ENCODE results near the gene NR3C1.

- TF ChIP-seq, protein P1, sequence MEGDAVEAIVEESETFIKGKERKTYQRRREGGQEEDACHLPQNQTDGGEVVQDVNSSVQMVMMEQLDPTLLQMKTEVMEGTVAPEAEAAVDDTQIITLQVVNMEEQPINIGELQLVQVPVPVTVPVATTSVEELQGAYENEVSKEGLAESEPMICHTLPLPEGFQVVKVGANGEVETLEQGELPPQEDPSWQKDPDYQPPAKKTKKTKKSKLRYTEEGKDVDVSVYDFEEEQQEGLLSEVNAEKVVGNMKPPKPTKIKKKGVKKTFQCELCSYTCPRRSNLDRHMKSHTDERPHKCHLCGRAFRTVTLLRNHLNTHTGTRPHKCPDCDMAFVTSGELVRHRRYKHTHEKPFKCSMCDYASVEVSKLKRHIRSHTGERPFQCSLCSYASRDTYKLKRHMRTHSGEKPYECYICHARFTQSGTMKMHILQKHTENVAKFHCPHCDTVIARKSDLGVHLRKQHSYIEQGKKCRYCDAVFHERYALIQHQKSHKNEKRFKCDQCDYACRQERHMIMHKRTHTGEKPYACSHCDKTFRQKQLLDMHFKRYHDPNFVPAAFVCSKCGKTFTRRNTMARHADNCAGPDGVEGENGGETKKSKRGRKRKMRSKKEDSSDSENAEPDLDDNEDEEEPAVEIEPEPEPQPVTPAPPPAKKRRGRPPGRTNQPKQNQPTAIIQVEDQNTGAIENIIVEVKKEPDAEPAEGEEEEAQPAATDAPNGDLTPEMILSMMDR (IDR thresholded peaks at IDR 0.05) = no peak
- no peak for TF ChIP-seq EP300 (IDR thresholded peaks at IDR 0.05)
- no peak for TF ChIP-seq POLR2A (IDR thresholded peaks at IDR 0.05)
- no peak for TF ChIP-seq POLR2AphosphoS5 (IDR thresholded peaks at IDR 0.05)
Measured at GRCh38 chr5:143336485-143336884, 67.0 kb downstream of the NR3C1 start.

All from sigmoid colon (tissue), 4 donors.